Glomerular endothelial cell (primary cell): ENCODE measurements around the gene NHLRC2. TPM values are rescaled to one million over a fixed set of nuclear protein-coding genes. Genes with fewer than 3 reads are reported as not detected.

Experiments
- total RNA-seq: library from RNA; depleted of rRNA; stranded (reverse); fragments of >200 nt; gene quantifications from 2 replicates; pipeline ENCODE4 v1.2.3, GENCODE V29; 2015

Gene NHLRC2
- total RNA-seq, 1 donor from 2014 or later, result 54.4 TPM

Other genes starting within 250 kb of the NHLRC2 start
- not detected in 2 replicates for gene NRAP, start 190.6 kb upstream of the NHLRC2 start, total RNA-seq
- 60.1 and 66.8 TPM in 2 replicates for gene CASP7, start 174.7 kb upstream of the NHLRC2 start, total RNA-seq
- not detected in 2 replicates for gene PLEKHS1, start 103.0 kb upstream of the NHLRC2 start, total RNA-seq
- 2.9 and 3.7 TPM in 2 replicates for gene DCLRE1A, start 579 bp upstream of the NHLRC2 start, total RNA-seq
- gene ADRB1, start 189.2 kb downstream of the NHLRC2 start, total RNA-seq, result 0.05 and 0.93 TPM in 2 replicates